Ammon's horn (tissue), 1 donor: Measurements from ENCODE around the gene MAML1.
"Not testable (repeated sequence)": the region's sequence is repeated elsewhere in the genome, so short reads cannot be mapped to it uniquely, and the experiment has no call there.

Experiments used
- DNase-seq: peaks from one replicate; pipeline ENCODE4 v3.0.0-alpha.2; 2016; ENCODE audit warnings: low spot score

Gene MAML1

DNA sequence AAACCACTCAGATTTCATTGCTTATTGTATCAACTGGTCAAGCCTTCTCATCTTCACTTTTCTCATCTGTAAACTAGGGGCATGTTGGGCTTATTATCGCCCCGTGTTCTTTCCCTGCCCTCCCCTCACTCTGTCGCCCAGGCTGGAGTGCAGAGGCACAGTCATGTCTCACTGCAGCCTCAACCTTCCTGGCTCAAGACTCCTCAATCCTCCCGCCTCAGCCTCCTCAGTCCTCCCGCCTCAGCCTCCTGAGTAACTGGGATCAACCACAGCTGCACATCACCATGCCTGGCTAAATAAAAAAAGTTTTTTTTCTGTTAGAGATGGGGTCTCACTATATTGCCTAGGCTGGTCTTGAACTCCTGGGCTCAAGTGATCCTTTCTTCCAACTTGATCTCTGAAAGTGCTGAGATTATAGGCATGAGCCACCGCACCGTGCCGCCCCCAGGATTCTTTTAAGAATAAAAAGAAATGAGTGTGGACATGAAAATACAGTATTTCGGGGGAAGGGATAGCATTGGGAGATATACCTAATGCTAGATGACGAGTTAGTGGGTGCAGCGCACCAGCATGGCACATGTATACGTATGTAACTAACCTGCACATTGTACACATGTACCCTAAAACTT is 2.0 kb downstream of the MAML1 start:
- DNase-seq, result no peak

DNA sequence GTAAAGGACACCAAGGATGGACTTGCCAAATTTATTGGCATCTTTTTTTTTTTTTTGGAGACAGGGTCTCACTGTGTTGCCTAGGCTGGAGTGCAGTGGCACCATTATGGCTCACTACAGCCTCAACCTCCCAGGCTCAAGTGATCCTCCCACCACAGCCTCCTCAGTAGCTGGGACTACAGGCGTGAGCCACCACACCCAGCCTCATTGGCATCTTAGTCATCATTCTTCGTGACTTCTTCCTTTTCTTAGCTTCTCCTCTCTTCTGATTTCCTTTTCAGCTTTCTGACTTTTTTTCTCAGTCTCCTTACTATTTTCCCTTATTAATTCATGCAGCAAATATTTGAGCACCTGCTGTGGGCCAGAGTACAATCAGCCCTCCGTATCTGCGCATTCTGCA is 6.1 kb downstream of the MAML1 start:
- no peak for DNase-seq

DNA sequence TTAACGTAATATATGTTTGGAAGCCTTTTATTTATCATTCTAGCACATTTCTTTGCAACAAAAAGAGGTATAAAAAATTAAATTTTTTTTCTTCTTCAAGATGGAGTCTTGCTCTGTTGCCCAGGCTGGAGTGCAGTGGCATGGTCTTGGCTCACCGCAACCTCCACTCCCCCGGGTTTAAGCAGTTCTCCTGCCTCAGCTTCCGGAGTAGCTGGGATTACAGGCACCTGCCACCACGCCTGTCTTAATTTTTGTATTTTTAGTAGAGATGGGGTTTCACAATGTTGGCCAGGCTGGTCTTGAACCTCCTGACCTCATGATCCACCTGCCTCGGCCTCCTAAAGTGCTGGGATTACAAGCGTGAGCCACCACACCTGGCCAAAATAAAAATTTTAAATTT is 11.5 kb downstream of the MAML1 start:
- DNase-seq, result not testable (repeated sequence)

DNA sequence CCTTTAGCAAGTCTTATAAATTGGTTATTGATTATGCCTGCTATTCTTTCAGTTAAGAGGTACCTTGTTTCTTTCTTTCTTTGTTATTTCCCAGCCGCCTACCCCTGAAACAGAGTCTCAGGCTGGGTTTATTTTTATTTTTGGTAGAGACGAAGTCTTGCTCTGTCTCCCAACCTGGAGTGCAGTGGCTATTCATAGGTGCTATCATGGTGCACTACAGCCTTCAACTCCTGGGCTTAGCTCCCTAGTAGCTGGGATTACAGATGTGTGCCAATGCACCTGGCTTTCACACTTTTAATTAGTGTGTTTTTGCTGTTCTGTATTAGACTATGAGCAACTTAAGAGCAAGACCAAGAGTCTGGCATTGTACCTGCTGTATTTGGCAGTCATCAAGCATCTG is 14.2 kb downstream of the MAML1 start:
- DNase-seq, result no peak

DNA sequence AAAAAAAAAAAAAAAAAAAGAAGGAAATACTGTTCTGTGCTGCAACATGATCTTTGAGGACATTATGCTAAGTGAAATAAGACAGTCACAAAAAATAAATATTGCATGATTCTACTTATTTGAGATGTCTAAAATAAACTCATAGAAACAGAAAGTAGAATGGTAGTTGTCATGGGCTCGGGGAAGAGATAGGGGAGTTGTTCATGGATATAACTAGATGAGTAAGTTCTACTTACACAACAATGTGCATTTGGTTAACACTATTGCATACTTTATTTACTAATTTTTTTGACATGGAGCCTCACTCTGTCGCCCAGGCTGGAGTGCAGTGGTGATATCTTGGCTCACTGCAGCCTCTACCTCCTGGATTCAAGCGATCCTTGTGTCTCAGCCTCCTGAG is 15.2 kb downstream of the MAML1 start:
- no peak for DNase-seq

DNA sequence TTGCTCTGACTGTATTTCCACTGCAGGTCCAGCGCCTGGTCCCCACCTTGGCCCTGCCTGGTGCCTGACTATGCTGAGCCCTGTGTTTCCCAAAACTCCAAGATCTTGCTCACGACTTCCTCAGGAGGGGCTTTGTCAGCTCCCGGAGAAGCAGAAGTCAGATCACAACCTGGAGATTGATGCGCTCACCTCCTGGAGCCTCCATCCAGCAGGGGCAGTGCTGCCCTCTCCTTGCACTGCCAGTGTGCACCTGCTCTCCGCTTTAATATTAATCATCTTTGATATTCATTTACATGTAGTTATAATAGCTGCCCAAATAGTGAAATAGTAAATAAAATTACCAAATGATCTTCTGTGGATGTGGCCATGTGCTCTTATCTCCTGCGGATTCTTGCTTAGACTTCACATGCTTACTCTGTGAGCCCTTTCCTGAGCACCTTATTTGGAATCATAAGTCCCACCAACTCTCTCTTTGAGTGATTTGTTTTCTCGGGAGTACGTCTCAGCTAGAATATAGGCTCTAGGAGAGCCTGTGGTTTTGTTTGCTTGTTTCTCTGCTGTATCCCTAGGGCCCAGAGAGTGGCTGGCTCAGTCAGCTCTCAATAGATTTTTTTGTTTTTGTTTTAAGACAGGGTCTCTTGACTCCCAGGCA is 17.4 kb downstream of the MAML1 start:
- no peak for DNase-seq

DNA sequence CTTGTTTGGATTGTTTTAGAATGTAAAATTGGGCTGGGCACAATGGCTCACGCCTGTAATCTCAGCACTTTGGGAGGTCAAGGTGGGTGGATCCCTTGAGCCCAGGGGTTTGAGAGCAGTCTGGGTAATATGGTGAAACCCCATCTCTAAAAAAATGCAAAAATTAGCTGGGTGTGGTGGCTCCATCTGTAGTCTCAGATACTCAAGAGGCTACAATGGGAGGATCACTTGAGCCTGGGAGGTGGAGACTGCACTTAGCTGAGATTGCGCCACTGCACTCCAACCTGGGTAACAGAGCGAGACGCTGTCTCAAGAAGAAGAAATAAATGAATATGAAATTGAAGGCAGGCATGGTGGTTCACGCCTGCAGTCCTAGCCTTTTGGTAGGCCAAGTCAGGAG is 21.3 kb downstream of the MAML1 start:
- DNase-seq, result no peak

DNA sequence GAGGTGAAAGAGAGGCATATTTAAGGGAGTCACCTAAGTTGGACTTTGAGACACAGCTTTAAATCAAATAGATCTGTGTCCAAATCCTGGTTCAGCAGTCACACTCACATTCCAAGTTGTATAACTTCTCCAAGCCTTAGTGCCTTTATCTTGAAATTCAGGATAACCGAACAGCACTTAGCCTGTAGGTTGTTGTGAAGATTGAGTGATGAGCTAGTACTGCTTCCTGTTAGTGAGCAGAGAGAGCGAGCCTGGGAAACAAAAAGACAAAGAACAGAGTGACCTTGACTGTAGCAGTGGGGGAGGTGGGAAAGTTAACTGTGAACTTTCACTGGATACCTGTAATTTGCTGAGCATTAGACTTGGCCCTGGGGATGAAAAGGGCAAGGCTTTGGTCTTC is 22.4 kb downstream of the MAML1 start:
- no peak for DNase-seq

DNA sequence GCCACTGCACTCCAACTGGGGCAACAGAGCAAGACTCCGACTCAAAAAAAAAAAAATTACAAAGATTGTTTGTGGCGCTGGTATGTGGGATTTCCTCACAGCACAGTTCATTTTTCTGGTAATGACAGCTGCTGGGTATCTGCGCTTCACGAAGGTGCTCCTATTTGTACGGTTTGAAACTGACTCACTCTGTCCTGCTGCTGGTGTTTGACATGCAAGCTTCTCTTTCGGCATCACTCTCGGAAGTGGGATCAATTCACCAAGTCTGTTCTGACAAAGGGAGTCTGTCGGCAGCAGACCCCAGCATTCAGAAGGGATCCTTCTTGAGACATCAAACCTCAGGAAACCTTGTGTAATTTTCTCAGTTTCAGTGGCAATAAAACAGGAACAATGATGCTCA is 26.3 kb downstream of the MAML1 start:
- DNase-seq, result no peak

DNA sequence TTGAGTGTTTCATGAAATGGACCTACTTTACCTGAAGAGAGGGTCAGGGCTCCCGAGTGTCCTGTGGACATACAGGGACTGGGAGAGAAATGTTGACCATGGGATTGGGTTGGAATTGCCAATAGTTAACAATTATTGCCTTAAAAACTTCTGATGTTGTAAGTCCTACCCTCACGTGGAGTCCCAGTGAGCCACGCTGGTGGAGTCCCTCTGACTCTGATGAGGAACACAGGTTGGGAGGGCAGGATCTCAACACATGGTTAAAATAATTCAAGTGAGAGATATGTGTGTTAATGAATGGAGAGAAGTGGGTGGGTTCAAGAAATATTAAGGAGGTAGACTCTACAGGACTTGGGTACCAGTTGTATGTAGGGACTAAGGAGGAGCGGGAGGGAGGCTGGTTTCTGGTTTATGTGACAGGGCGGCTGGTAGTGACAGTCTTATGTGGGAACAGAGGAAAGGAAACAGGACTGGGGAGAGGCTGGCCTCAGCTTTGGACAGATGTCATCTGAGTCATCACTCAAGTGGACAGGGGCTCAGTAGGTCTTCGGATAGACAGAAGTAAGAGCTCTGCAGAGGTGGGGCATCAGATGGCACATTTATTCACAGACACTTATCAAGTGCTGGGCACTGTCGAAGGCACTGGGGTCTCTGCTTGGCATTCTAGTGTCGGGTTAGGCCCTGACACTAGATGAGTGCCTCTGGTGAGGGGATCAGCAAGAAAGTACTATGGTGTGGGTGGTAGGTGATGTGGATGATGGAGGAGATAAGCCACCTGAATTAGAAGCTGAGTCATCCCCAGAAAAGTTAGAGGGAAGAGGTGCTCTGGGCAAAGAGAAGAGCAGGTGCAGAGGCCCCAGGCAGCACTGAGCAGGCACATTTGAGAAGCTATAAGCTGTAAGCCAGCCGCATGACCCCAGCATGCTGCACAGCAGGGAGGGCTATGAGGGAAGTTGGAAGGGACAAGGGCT is 27.2 kb downstream of the MAML1 start:
- peak; percentile 30 for DNase-seq

DNA sequence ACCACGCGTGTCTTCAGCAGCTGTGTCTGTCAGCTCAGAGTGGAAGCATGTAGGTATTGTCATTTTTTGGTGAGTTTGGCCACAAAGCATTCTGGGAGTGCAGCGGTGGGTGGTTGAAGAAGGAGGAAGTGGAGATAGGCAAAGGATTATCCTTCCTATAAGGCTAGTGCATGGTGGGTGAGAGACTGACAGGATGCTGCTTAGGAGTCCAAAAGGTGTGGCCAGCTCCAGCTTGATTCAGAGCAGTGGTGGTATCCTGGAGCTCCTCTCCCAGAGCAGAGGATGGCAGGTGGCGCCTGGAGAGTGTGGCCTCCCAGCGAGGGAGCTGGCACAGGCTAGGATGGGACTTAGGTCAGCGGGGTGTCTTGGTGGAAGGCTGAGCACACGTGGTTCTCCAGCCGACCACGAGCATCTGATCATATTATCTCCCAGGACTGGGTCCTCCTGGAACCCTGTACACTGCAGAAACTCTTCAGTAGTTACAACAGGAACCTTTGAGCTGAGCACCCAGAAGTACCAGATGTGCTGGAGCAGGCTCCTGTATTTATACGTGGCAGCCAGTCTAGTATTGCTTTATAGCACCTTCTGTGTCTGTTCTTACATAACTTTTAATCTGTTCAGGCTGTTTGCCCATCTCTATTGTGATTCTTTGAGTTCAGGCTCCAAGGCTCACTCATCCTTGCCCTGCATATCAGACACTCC is 29.6 kb downstream of the MAML1 start:
- DNase-seq, result no peak

DNA sequence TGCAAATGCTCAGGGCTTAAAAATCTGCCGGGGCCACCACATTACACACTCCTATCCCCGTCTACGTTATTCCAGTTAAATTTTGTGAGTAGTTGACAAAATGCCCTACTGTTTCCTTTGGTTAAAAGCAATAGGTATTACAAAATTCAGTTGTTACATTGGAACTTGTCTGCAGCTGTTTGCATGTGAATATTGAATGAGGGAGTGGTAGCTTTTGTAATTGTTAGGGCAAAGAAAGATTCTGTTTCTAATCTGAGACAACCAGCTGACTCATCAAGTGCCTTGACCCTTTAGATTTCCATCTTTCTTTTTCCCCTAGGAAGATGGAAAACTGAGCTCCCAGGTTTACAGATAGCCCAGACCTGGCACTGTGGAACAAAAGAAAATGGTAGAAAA is 30.2 kb downstream of the MAML1 start:
- no peak for DNase-seq

DNA sequence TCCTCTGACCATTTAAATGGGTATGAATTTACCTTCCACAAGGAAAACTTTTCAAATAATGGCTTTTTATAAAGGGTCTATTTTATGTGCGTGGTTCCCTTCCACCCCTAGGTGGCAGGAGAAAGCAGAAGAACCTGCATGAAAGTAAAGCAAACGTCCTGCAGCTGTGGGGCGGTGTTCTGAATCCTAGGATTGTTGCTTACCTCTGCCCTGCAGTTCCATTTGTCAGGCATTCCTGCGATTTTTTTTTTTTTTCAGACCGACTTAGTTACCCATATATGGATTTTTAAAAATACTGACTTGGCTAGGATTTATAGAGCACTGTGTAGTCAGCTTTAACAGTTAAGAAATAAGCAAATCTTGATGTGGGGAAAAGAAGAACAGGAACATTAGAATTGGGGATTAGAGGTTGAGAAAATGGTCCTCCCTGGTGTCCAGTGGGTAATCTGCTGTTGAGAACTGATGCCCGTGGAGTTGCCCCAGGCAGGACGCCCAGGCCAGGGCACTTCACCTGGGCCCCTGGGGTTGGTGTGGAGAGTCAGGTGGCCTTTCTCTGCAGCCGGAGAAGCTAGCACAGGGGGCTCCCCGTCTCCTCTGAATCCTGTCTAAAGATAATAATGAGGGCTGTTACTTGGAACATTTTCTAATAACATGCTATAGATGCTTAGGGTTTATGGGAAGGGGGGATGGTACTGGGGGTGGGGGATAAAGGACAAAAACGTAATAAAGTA is 30.8 kb downstream of the MAML1 start:
- peak; percentile 82 for DNase-seq

DNA sequence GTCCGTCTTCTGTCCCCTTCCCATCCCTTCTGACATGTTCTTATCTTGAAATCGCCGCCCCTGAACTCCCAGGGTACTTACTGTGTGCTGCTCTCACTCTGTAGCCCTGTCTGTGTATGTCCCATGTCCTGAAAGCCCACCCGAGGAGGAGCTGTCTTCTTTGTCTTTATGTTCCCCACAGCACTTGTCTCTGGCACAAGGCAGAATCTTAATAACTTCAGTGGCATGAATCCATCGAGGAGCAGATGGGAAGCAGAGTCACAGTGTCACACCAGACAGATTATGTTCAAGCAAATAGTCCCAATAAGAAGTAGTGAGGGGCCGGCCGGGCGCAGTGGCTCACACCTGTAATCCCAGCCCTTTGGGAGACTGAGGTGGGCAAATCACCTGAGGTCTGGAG is 31.4 kb downstream of the MAML1 start:
- peak; percentile 23 for DNase-seq

DNA sequence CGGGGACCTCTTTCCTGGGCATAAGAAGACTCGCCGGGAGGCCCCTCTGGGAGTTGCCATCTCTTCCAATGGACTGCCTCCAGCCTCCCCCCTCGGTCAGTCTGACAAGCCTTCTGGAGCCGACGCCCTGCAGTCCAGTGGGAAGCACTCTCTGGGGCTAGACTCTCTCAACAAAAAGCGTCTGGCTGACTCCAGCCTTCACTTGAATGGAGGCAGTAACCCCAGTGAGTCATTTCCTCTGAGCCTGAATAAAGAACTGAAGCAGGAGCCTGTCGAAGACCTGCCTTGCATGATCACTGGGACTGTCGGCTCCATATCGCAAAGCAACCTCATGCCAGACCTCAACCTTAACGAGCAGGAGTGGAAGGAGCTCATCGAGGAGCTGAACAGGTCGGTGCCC is 32.8 kb downstream of the MAML1 start:
- DNase-seq, result peak; percentile 17

DNA sequence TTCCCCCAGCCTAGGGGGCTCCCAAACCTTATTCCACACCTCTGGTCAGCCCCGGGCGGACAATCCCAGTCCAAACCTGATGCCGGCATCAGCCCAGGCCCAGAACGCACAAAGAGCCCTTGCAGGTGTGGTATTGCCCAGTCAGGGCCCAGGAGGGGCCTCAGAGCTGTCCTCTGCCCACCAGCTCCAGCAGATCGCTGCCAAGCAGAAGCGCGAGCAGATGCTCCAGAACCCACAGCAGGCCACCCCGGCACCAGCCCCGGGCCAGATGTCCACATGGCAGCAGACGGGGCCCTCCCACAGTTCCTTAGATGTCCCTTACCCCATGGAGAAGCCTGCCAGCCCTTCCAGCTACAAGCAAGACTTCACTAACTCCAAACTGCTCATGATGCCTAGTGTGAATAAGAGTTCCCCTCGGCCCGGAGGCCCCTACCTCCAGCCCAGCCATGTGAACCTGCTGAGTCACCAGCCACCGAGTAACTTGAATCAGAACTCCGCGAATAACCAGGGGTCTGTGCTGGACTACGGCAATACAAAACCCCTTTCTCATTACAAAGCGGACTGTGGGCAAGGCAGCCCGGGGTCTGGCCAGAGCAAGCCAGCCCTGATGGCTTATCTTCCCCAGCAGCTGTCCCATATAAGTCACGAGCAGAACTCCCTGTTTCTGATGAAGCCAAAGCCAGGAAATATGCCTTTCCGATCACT is 33.6 kb downstream of the MAML1 start:
- DNase-seq, result no peak

DNA sequence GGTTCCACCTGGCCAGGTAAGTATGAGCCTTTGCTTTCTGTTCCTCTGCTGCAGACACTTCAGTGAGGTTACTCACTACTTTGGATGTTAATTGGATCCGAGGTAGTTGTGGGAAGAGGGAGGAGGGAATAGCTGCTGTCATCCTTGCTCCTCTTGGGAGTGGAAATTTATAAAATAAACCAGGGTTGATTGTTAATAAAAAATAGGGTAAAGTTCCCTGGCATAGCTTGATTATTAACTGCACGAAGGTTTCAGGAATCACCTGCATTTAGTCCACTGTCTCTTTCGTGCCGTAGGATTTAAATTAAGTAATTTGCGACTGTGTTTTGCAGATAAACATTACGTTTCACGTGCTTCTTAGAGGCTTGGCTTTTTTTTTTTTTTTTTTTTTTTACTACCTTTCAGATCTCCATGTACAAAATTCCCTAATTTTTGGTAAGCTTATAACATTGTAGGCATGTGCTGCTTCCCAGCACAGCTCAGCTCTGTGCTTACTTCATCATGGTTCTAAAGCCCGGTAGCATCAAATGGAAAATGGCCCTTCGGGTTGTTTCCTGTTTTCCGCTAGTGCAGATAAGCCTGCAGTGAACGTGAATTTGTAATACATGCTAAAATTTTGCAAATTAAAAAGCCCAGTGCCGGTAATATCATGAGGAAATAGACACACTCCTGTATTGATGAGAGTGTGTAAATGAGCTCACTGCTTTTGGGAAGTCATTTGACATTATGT is 34.3 kb downstream of the MAML1 start:
- DNase-seq, result no peak

DNA sequence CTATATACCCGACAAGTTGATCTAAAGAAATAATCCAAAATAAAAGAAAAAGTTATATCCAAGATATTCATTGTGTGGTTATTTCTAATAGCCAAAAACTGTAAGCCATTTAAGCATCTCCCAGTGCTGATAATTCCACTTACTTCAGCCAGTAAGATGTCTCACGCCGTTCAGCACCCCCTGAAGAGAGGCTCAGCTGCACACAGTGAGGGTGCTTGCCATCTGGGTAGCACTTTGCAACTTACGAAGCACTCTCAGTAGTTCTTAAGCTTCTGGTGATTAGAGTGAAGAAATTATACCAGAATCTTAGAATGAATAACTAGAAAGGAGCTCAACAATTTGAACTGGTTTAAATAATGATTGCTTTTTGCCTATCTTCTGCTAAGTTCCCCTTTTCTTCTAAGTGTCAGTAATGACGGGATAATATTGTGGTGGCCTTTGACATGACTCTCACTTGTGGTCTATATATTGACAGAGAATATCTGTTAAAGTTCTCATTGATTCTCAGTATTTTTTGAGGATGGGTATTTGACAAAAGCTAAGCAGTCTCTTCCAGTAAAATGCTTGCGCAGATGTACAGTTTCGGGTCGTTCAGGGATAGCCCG is 35.0 kb downstream of the MAML1 start:
- DNase-seq, result no peak

DNA sequence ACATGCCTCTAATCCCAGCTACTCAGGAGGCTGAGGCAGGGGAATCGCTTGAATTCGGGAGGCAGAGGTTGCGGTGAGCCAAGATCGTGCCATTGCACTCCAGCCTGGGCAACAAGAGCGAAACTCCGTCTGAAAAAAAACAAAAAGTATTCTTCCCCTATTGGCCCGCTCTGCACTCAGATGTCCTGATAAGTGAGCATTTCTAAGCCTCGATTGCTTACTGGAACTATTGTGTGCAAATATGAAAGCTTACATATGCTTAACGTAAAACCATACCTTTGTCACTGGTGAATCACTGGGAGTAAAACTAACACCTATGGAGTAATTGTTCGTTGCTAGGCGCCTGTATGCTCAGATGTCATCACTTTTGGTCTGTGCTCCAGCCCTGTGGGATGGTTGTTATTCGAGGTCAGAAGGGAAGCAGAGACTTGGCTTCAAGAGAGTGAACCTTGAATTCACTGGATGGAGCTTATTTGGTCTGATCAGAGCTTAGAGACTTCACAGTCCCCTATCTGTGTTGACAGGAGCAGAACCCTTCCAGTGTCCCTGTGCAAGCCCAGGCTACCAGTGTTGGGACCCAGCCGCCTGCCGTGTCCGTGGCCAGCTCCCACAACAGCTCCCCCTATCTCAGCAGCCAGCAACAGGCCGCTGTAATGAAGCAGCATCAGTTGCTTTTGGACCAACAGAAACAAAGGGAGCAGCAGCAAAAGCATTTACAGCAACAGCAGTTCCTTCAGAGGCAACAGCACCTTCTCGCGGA is 35.9 kb downstream of the MAML1 start:
- DNase-seq, result no peak
